Measurements from ENCODE around the gene APBB2. TPM values are rescaled to one million over a fixed set of nuclear protein-coding genes. Genes with fewer than 3 reads are reported as not detected.

APBB2 gene
- total RNA-seq, 1 experiment from 2014 or later = 49.0 TPM

GRCh38 chr4:40881096-40881495 is 333.2 kb downstream of the APBB2 start:
- no peak overlapping the region for H3K4me3 Mint-ChIP-seq
- no peaks in the 10 kb centered on the region for H3K4me1 Mint-ChIP-seq
- no peaks in the 10 kb centered on the region for H3K27me3 Mint-ChIP-seq (ENCODE audit: low read depth)
- ChIA-PET POLR2A (interaction anchor here (0.6 kb wide), 1 partner anchor 382 kb away, joined by 3 read pairs; no protein-coding TSS in a partner anchor), CTCF (interaction anchor here (0.6 to 4.3 kb wide), 2 partner anchors 16 to 21 kb away, joined by 6 to 24 read pairs; no protein-coding TSS in a partner anchor)
- peak overlapping the region; percentile 11; the same call in 1 of the 2 replicates for H3K27ac Mint-ChIP-seq
- H3K9me3 Mint-ChIP-seq = no peaks in the 10 kb centered on the region
- TF ChIP-seq ZNF396 (CRISPR knock-in tag; IDR thresholded peaks at IDR 0.05; ENCODE audit: borderline replicate concordance) = no peak
- peaks cover 8% of the 10 kb centered on the region; the same call in 1 of the 2 replicates for H3K36me3 Mint-ChIP-seq
- no peak for ATAC-seq
- DNase-seq (ENCODE audit: low spot score) = no peak

GRCh38 chr4:40878548-40879055 is 335.7 kb downstream of the APBB2 start:
- Mint-ChIP-seq H3K4me3 (no peak overlapping the region), H3K9me3 (no peaks in the 10 kb centered on the region), H3K4me1 (peaks cover 13% of the 10 kb centered on the region), H3K27ac (no peak overlapping the region; the same call in 1 of the 2 replicates), H3K36me3 (peaks cover 8% of the 10 kb centered on the region; the same call in 1 of the 2 replicates), H3K27me3 (ENCODE audit: low read depth) (no peaks in the 10 kb centered on the region)
- TF ChIP-seq E2F1 (CRISPR knock-in tag; IDR thresholded peaks at IDR 0.05) = no peak
- TF ChIP-seq SMAD3 (CRISPR knock-in tag; IDR thresholded peaks at IDR 0.05; ENCODE audit: borderline replicate concordance) = no peak
- TF ChIP-seq ATF3 (CRISPR knock-in tag; conservative IDR thresholded peaks at IDR 0.05) = no peak
- TF ChIP-seq ZNF281 (CRISPR knock-in tag; IDR thresholded peaks at IDR 0.05) = no peak
- TF ChIP-seq PREB (CRISPR knock-in tag; IDR thresholded peaks at IDR 0.05; ENCODE audit: borderline replicate concordance) = no peak
- TF ChIP-seq ZNF396 (CRISPR knock-in tag; IDR thresholded peaks at IDR 0.05; ENCODE audit: borderline replicate concordance) = no peak
- TF ChIP-seq SMAD4 (CRISPR knock-in tag; IDR thresholded peaks at IDR 0.05) = no peak
- no peak for TF ChIP-seq CTCF (IDR thresholded peaks at IDR 0.05)
- no peak for TF ChIP-seq ETV6 (CRISPR knock-in tag; IDR thresholded peaks at IDR 0.05)
- no peak for TF ChIP-seq ESRRA (CRISPR knock-in tag; IDR thresholded peaks at IDR 0.05; ENCODE audit: borderline replicate concordance)
- TF ChIP-seq ZNF532 (CRISPR knock-in tag; IDR thresholded peaks at IDR 0.05; ENCODE audit: borderline replicate concordance) = no peak
- no peak for TF ChIP-seq ELF4 (CRISPR knock-in tag; IDR thresholded peaks at IDR 0.05; ENCODE audit: low read depth)
- no peak for TF ChIP-seq ZNF263 (CRISPR knock-in tag; IDR thresholded peaks at IDR 0.05; ENCODE audit: low read depth)
- no peak for TF ChIP-seq CBFB (CRISPR knock-in tag; IDR thresholded peaks at IDR 0.05; ENCODE audit: low read depth)
- TF ChIP-seq HMGA2 (CRISPR knock-in tag; IDR thresholded peaks at IDR 0.05) = no peak
- TF ChIP-seq ZBTB21 (CRISPR knock-in tag; IDR thresholded peaks at IDR 0.05; ENCODE audit: borderline replicate concordance) = no peak
- CTCF ChIA-PET = interaction anchor here (1.5 to 1.9 kb wide), 2 partner anchors 19 to 38 kb away, joined by 5 to 10 read pairs; no protein-coding TSS in a partner anchor
- ATAC-seq = no peak
- POLR2A ChIA-PET = no interaction called here
- DNase-seq (ENCODE audit: low spot score) = no peak
